ENCODE measurements around the gene TASP1.

The TASP1 gene

DNA sequence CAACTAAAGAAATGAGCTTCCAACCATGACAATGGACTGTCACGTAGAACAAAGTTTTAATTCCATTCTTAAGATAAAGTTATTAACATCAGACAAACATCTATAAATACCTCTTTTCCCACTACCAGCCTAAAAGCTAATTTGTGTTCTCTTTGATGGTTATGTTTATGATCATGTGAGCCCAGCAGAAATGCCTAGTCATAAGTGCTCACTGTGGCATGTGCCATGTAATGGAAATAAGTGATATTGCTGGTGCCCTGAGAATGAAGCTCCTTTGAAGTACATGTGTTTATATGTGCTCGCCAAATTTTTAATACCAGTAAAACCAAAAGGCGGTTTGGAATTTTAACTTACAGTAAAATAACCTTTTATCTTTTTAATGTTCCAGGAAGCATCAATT lies 211.9 kb downstream of the TASP1 start:
- no peaks in the 10 kb centered on the region for H3K36me3 ChIP-seq (ENCODE audit: insufficient read depth, low read depth, low read length)
- H3K27me3 ChIP-seq (ENCODE audit: insufficient read depth, low read length): no peaks in the 10 kb centered on the region
- H3K9ac ChIP-seq (ENCODE audit: low read depth, low read length): no peak overlapping the region
- no peaks in the 10 kb centered on the region for H3K9me3 ChIP-seq (ENCODE audit: insufficient read depth, low read depth, low read length)
- H3K27ac ChIP-seq (ENCODE audit: low read length): no peak overlapping the region
- no peak overlapping the region for H3K4me3 ChIP-seq (ENCODE audit: low read length)
- H3K4me1 ChIP-seq (ENCODE audit: insufficient read depth, low read length): no peaks in the 10 kb centered on the region

- Histone ChIP-seq H3K36me3 (ENCODE audit: insufficient read depth, low read depth, low read length) (no peaks in the 10 kb centered on the region), H3K4me1 (ENCODE audit: insufficient read depth, low read length) (no peaks in the 10 kb centered on the region), H3K27me3 (ENCODE audit: insufficient read depth, low read length) (no peaks in the 10 kb centered on the region), H3K27ac (ENCODE audit: low read length) (no peak overlapping the region), H3K4me3 (ENCODE audit: low read length) (no peak overlapping the region), H3K9me3 (ENCODE audit: insufficient read depth, low read depth, low read length) (no peaks in the 10 kb centered on the region), H3K9ac (ENCODE audit: low read depth, low read length) (no peak overlapping the region)
Observed at GRCh38 chr20:13425381-13426135, 213.2 kb downstream of the TASP1 start.

- Histone ChIP-seq H3K4me3 (ENCODE audit: low read length) (no peak overlapping the region), H3K9me3 (ENCODE audit: insufficient read depth, low read depth, low read length) (no peaks in the 10 kb centered on the region), H3K27me3 (ENCODE audit: insufficient read depth, low read length) (no peaks in the 10 kb centered on the region), H3K27ac (ENCODE audit: low read length) (no peak overlapping the region), H3K4me1 (ENCODE audit: insufficient read depth, low read length) (no peaks in the 10 kb centered on the region), H3K36me3 (ENCODE audit: insufficient read depth, low read depth, low read length) (no peaks in the 10 kb centered on the region), H3K9ac (ENCODE audit: low read depth, low read length) (no peak overlapping the region)
Observed at GRCh38 chr20:13424174-13424833, 214.4 kb downstream of the TASP1 start.

- Histone ChIP-seq H3K9me3 (ENCODE audit: insufficient read depth, low read depth, low read length) (no peaks in the 10 kb centered on the region), H3K27me3 (ENCODE audit: insufficient read depth, low read length) (no peaks in the 10 kb centered on the region), H3K36me3 (ENCODE audit: insufficient read depth, low read depth, low read length) (no peaks in the 10 kb centered on the region), H3K9ac (ENCODE audit: low read depth, low read length) (no peak overlapping the region), H3K27ac (ENCODE audit: low read length) (no peak overlapping the region), H3K4me3 (ENCODE audit: low read length) (no peak overlapping the region), H3K4me1 (ENCODE audit: insufficient read depth, low read length) (no peaks in the 10 kb centered on the region)
Observed at GRCh38 chr20:13423472-13424173, 215.1 kb downstream of the TASP1 start.

- Histone ChIP-seq H3K36me3 (ENCODE audit: insufficient read depth, low read depth, low read length) (no peaks in the 10 kb centered on the region), H3K9me3 (ENCODE audit: insufficient read depth, low read depth, low read length) (no peaks in the 10 kb centered on the region), H3K4me1 (ENCODE audit: insufficient read depth, low read length) (no peaks in the 10 kb centered on the region; the same call in 1 of the 2 replicates), H3K27me3 (ENCODE audit: insufficient read depth, low read length) (no peaks in the 10 kb centered on the region), H3K4me3 (ENCODE audit: low read length) (no peak overlapping the region), H3K27ac (ENCODE audit: low read length) (no peak overlapping the region), H3K9ac (ENCODE audit: low read depth, low read length) (no peak overlapping the region)
Observed at GRCh38 chr20:13422637-13423036, 216.1 kb downstream of the TASP1 start.

GRCh38 chr20:13420625-13421024 lies 218.1 kb downstream of the TASP1 start:
- H3K9me3 ChIP-seq (ENCODE audit: insufficient read depth, low read depth, low read length): no peaks in the 10 kb centered on the region
- peaks cover 6% of the 10 kb centered on the region for H3K4me1 ChIP-seq (ENCODE audit: insufficient read depth, low read length)
- no peak overlapping the region for H3K9ac ChIP-seq (ENCODE audit: low read depth, low read length)
- no peak overlapping the region for H3K27ac ChIP-seq (ENCODE audit: low read length)
- no peaks in the 10 kb centered on the region for H3K36me3 ChIP-seq (ENCODE audit: insufficient read depth, low read depth, low read length)
- H3K4me3 ChIP-seq (ENCODE audit: low read length): no peak overlapping the region
- no peaks in the 10 kb centered on the region for H3K27me3 ChIP-seq (ENCODE audit: insufficient read depth, low read length)

DNA sequence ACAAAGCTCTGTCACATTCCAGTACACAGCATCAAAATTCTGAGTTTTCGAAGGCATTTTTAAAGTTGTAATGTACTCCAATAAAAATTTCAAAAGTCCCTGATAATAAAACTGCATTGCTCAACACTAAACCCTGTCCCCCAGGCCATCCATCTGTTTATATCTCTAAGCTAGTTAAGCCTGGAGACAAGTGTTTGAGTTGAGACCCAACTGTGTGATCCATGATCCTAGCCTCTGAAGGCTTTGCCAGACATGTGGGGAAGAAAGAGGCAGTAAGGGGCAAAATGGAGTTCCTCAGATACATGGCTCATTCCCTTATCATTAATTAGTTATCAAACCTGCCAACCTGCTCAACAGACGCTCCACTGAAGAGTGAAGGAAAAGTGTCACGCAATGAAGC lies 219.3 kb downstream of the TASP1 start:
- Histone ChIP-seq H3K4me1 (ENCODE audit: insufficient read depth, low read length) (peaks cover 11% of the 10 kb centered on the region), H3K9ac (ENCODE audit: low read depth, low read length) (no peak overlapping the region), H3K27me3 (ENCODE audit: insufficient read depth, low read length) (no peaks in the 10 kb centered on the region), H3K9me3 (ENCODE audit: insufficient read depth, low read depth, low read length) (no peaks in the 10 kb centered on the region), H3K27ac (ENCODE audit: low read length) (no peak overlapping the region), H3K4me3 (ENCODE audit: low read length) (no peak overlapping the region), H3K36me3 (ENCODE audit: insufficient read depth, low read depth, low read length) (no peaks in the 10 kb centered on the region)

GRCh38 chr20:13418263-13419229 lies 220.2 kb downstream of the TASP1 start:
- Histone ChIP-seq H3K27ac (ENCODE audit: low read length) (no peak overlapping the region), H3K36me3 (ENCODE audit: insufficient read depth, low read depth, low read length) (no peaks in the 10 kb centered on the region), H3K9me3 (ENCODE audit: insufficient read depth, low read depth, low read length) (no peaks in the 10 kb centered on the region), H3K4me3 (ENCODE audit: low read length) (no peak overlapping the region), H3K27me3 (ENCODE audit: insufficient read depth, low read length) (no peaks in the 10 kb centered on the region), H3K4me1 (ENCODE audit: insufficient read depth, low read length) (peaks cover 11% of the 10 kb centered on the region), H3K9ac (ENCODE audit: low read depth, low read length) (no peak overlapping the region)

GRCh38 chr20:13416531-13416930 lies 222.2 kb downstream of the TASP1 start:
- H3K4me1 ChIP-seq (ENCODE audit: insufficient read depth, low read length): peaks cover 11% of the 10 kb centered on the region
- no peak overlapping the region for H3K9ac ChIP-seq (ENCODE audit: low read depth, low read length)
- no peaks in the 10 kb centered on the region for H3K27me3 ChIP-seq (ENCODE audit: insufficient read depth, low read length)
- no peak overlapping the region for H3K27ac ChIP-seq (ENCODE audit: low read length)
- H3K9me3 ChIP-seq (ENCODE audit: insufficient read depth, low read depth, low read length): no peaks in the 10 kb centered on the region
- H3K4me3 ChIP-seq (ENCODE audit: low read length): no peak overlapping the region
- no peaks in the 10 kb centered on the region for H3K36me3 ChIP-seq (ENCODE audit: insufficient read depth, low read depth, low read length)

DNA sequence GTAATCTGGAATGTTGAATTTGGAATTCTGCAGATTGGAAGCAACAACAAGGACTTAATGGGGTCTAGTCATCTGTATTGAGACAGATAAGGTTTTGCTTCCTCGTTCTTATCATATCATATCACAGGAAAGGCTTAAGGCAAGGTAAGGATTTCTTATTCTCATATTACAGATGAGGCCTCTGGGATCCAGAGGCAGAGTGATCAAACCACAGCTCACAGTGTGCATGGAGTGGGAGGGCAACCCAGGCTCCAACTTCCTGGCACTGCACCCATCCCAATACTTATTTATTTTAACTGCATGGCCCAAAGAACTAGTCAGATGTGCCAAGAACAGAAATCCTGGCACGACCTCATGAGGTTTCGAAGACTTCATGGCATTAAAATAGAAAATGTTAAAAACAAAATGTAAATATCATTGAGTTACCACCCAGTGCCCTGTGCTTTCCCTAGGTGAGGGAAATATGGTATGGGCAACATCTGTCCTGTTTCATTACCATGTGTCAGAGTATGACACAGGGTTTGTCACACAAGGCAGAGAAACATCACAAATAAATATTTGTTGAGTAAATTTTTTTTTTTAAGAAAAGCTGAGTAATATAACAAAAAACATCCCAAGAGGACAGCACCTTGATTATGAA lies 225.8 kb downstream of the TASP1 start:
- Histone ChIP-seq H3K27ac (ENCODE audit: low read length) (no peak overlapping the region), H3K9ac (ENCODE audit: low read depth, low read length) (no peak overlapping the region), H3K27me3 (ENCODE audit: insufficient read depth, low read length) (no peaks in the 10 kb centered on the region), H3K4me3 (ENCODE audit: low read length) (no peak overlapping the region), H3K36me3 (ENCODE audit: insufficient read depth, low read depth, low read length) (no peaks in the 10 kb centered on the region), H3K4me1 (ENCODE audit: insufficient read depth, low read length) (peaks cover 11% of the 10 kb centered on the region), H3K9me3 (ENCODE audit: insufficient read depth, low read depth, low read length) (no peaks in the 10 kb centered on the region)

GRCh38 chr20:13404293-13404692 lies 234.4 kb downstream of the TASP1 start:
- Histone ChIP-seq H3K4me3 (ENCODE audit: low read length) (no peak overlapping the region), H3K27ac (ENCODE audit: low read length) (no peak overlapping the region), H3K9ac (ENCODE audit: low read depth, low read length) (no peak overlapping the region), H3K4me1 (ENCODE audit: insufficient read depth, low read length) (no peaks in the 10 kb centered on the region), H3K36me3 (ENCODE audit: insufficient read depth, low read depth, low read length) (no peaks in the 10 kb centered on the region), H3K9me3 (ENCODE audit: insufficient read depth, low read depth, low read length) (no peaks in the 10 kb centered on the region), H3K27me3 (ENCODE audit: insufficient read depth, low read length) (no peaks in the 10 kb centered on the region)
